Measurements from ENCODE around the gene KLHL21. TPM values are rescaled to one million over a fixed set of nuclear protein-coding genes. Genes with fewer than 3 reads are reported as not detected.

KLHL21 gene
- total and polyA plus RNA-seq, 2 of the 4 experiments (the other 2 are of a cell fraction) = 12.0 to 36.7 TPM

GRCh38 chr1:6545276-6546112 lies 57.2 kb downstream of the KLHL21 start:
- intact Hi-C loops (cut with micrococcal nuclease) (no loop called here), dilution Hi-C loops (cut with HindIII; ENCODE audit: low sequenced_read_pairs, unreplicated experiment) (no loop called here), in situ Hi-C loops (cut with MboI; ENCODE audit: low sequenced_read_pairs) (no loop called here)
- no peak overlapping the region for H4K8ac ChIP-seq (ENCODE audit: low read depth in 2 of 2, low read length in 2 of 2)
- H4K20me1 ChIP-seq (ENCODE audit: insufficient read depth, low read length) = no peaks in the 10 kb centered on the region
- peak overlapping the region; percentile 20; the same call in 1 of the 2 replicates for H2BK20ac ChIP-seq (ENCODE audit: low read depth, low read length)
- peak overlapping the region; percentile 3; the same call in 1 of the 2 replicates for H3K4ac ChIP-seq (ENCODE audit: low read depth, low read length)
- H3K14ac ChIP-seq (replicated peaks; ENCODE audit: low read depth, low read length) = no peak overlapping the region
- no peaks in the 10 kb centered on the region for H3K27me3 ChIP-seq (ENCODE audit: control insufficient read depth, insufficient read depth, low read length)
- no peaks in the 10 kb centered on the region for H3K9me3 ChIP-seq (ENCODE audit: control insufficient read depth, insufficient read depth, low read length)
- BruUV-seq (replicated peaks) = no TSS peak
- H4K5ac ChIP-seq (ENCODE audit: low read depth, low read length) = no peak overlapping the region
- H4K91ac ChIP-seq (ENCODE audit: insufficient read depth, low read depth, low read length) = no peak overlapping the region
- peaks cover 18 to 24% of the 10 kb centered on the region in 2 experiments for H3K79me1 ChIP-seq (ENCODE audit: low read depth in 1 of 2, low read length in 2 of 2)
- H3K4me2 ChIP-seq (ENCODE audit: low read depth, low read length) = no peak overlapping the region
- H3K9me1 ChIP-seq (ENCODE audit: insufficient read depth, low read length) = peaks cover 5% of the 10 kb centered on the region; the same call in 1 of the 2 replicates
- ATAC-seq (ENCODE audit: low read depth) (no peak), DNase-seq (peak; percentile 12)
- peaks cover 2% of the 10 kb centered on the region for H3K4me1 ChIP-seq (ENCODE audit: control insufficient read depth, insufficient read depth, low read length)
- no peak overlapping the region for H2BK5ac ChIP-seq (ENCODE audit: low read depth, low read length, poor library complexity, severe bottlenecking)
- H3K18ac ChIP-seq (ENCODE audit: low read depth, low read length) = no peak overlapping the region
- H2BK15ac ChIP-seq (ENCODE audit: low read depth, low read length) = no peak overlapping the region
- H2AK5ac ChIP-seq (ENCODE audit: low read depth, low read length) = no peak overlapping the region
- 80% methylated on average over 1 of the region's 10 CpGs; no CpG with 5 or more reads in 1 of the 2 experiments for WGBS, 2 experiments (ENCODE audit: extremely low coverage in 2 of 2, insufficient read length in 1 of 2)
- H3K4me3 ChIP-seq (ENCODE audit: insufficient read depth, low read depth, low read length) = no peak overlapping the region
- H3K27ac ChIP-seq (ENCODE audit: insufficient read depth, low read length) = no peak overlapping the region
- peaks cover 46% of the 10 kb centered on the region for H3K36me3 ChIP-seq (ENCODE audit: control insufficient read depth, insufficient read depth, low read length)
- H3K9ac ChIP-seq (ENCODE audit: low read depth, low read length) = no peak overlapping the region
- no peak overlapping the region for H3K56ac ChIP-seq (ENCODE audit: extremely low read depth, insufficient read depth, low read length)
- no peak overlapping the region for H2AK9ac ChIP-seq (replicated peaks; ENCODE audit: low read depth, low read length, poor library complexity)
- H2BK120ac ChIP-seq (ENCODE audit: low read depth, low read length) = no peak overlapping the region
- H2AFZ ChIP-seq (replicated peaks; ENCODE audit: low read length, poor library complexity) = no peak overlapping the region
- POLR2A ChIA-PET (ENCODE audit: unreplicated experiment) = no interaction called here
- H3K23ac ChIP-seq (ENCODE audit: low read depth, low read length) = peak overlapping the region; percentile 20; the same call in 1 of the 2 replicates
- CTCF ChIA-PET = no interaction called here
- no peak for TF ChIP-seq MAFK (IDR thresholded peaks at IDR 0.05; ENCODE audit: low read depth, low read length)
- TF ChIP-seq BHLHE40 (IDR thresholded peaks at IDR 0.05; ENCODE audit: low read depth, low read length) = no peak
- no peak for TF ChIP-seq CHD1 (IDR thresholded peaks at IDR 0.05; ENCODE audit: low read depth, low read length)
- TF ChIP-seq POLR2A (IDR thresholded peaks at IDR 0.05; ENCODE audit: low read depth, low read length) = no peak
- TF ChIP-seq MAZ (IDR thresholded peaks at IDR 0.05; ENCODE audit: borderline replicate concordance, low read depth, low read length) = no peak
- no peak for TF ChIP-seq RAD21 (IDR thresholded peaks at IDR 0.05; ENCODE audit: low read length)
- TF ChIP-seq SMC3 (IDR thresholded peaks at IDR 0.05; ENCODE audit: low read depth, low read length) = no peak
- TF ChIP-seq RFX5 (IDR thresholded peaks at IDR 0.05; ENCODE audit: low read depth, low read length) = no peak
- no peak for TF ChIP-seq RCOR1 (IDR thresholded peaks at IDR 0.05; ENCODE audit: insufficient replicate concordance, low read length)
- no peak for TF ChIP-seq USF2 (IDR thresholded peaks at IDR 0.05; ENCODE audit: low read depth, low read length)
- no peak for TF ChIP-seq CEBPB (IDR thresholded peaks at IDR 0.05; ENCODE audit: low read depth, low read length)
- TF ChIP-seq FOS (IDR thresholded peaks at IDR 0.05; ENCODE audit: low read depth, low read length) = no peak
- TF ChIP-seq CTCF (conservative IDR thresholded peaks at IDR 0.05; ENCODE audit: low read depth, low read length) = no peak
- TF ChIP-seq MXI1 (IDR thresholded peaks at IDR 0.05; ENCODE audit: borderline replicate concordance, low read depth, low read length) = no peak
- TF ChIP-seq ELK1 (IDR thresholded peaks at IDR 0.05; ENCODE audit: borderline replicate concordance, low read depth, low read length) = no peak
